Transverse colon (tissue), 4 donors: Measurements from ENCODE around the gene RGS19.

Experiments used
- CTCF ChIP-seq, 5 experiments: fragments of 200-600 bp in 3 of 5; fragments of 450-650 bp in 2 of 5; sonication (generic) in 3 of 5; IDR thresholded peaks; 1 replicate in 2 of 5; 2 replicates in 3 of 5; pipeline ENCODE4 v1.5.1; 2016 to 2017; ENCODE audit warnings: antibody characterized with exemption in 5 of 5, inconsistent platforms in 3 of 5, mild to moderate bottlenecking in 2 of 5, moderate library complexity in 1 of 5
- POLR2AphosphoS5 ChIP-seq, 3 donors: sonication (generic); formaldehyde crosslinking; IDR thresholded peaks; one replicate each; pipeline ENCODE4 v1.6.1; 2016; ENCODE audit warnings: antibody characterized with exemption in 3 of 3

GRCh38 chr20:64106435-64106961 lies 27.2 kb upstream of the RGS19 start:
- no peak for TF ChIP-seq CTCF (IDR thresholded peaks at IDR 0.05)
- TF ChIP-seq POLR2AphosphoS5 (IDR thresholded peaks at IDR 0.05) = no peak
